Neuronal stem cell (in vitro differentiated cells): ENCODE data around the gene GPSM1. TPM values are rescaled to one million over a fixed set of nuclear protein-coding genes. Genes with fewer than 3 reads are reported as not detected.

ENCODE experiments used
- DNase-seq: peaks from one replicate; pipeline ENCODE4 v3.0.0-alpha.2; 2013; ENCODE audit warnings: low spot score
- H2AFZ ChIP-seq: one replicate; pipeline ENCODE4 v1.6.1; 2013; ENCODE audit warnings: mild to moderate bottlenecking, low read length, inconsistent platforms
- H2AK5ac ChIP-seq: 2 replicates; pipeline ENCODE4 v1.6.1; 2013; ENCODE audit warnings: low read depth, mild to moderate bottlenecking, inconsistent platforms, low read length, moderate library complexity, mixed read lengths
- H2BK120ac ChIP-seq: 2 replicates; pipeline ENCODE4 v1.6.1; 2013; ENCODE audit warnings: low read depth, mild to moderate bottlenecking, inconsistent platforms, low read length, moderate library complexity, mixed read lengths
- H2BK12ac ChIP-seq: one replicate; pipeline ENCODE4 v1.6.1; 2013; ENCODE audit warnings: low read length, inconsistent platforms
- H2BK15ac ChIP-seq: 2 replicates; pipeline ENCODE4 v1.6.1; 2013; ENCODE audit warnings: mild to moderate bottlenecking, low read length, inconsistent platforms, mixed read lengths
- H2BK5ac ChIP-seq: one replicate; pipeline ENCODE4 v1.6.1; 2013; ENCODE audit warnings: inconsistent platforms, mild to moderate bottlenecking, low read length, moderate library complexity
- H3K14ac ChIP-seq: one replicate; pipeline ENCODE4 v1.6.1; 2013; ENCODE audit warnings: low read length, inconsistent platforms
- H3K18ac ChIP-seq: 2 replicates; pipeline ENCODE4 v1.6.1; 2013; ENCODE audit warnings: low read length, inconsistent platforms
- H3K23ac ChIP-seq: 2 replicates; pipeline ENCODE4 v1.6.1; 2013; ENCODE audit warnings: low read depth, mild to moderate bottlenecking, mixed read lengths, low read length, inconsistent platforms; ENCODE audit not compliant: poor library complexity
- H3K27ac ChIP-seq: replicated peaks from 3 replicates; pipeline ENCODE4 v1.5.1; 2013; ENCODE audit warnings: low read length, inconsistent platforms
- H3K27me3 ChIP-seq, 3 experiments: 2 replicates each; pipeline ENCODE4 v1.6.1; 2013; ENCODE audit warnings: low read length in 3 of 3, mild to moderate bottlenecking in 2 of 3, inconsistent platforms in 1 of 3, low read depth in 1 of 3, mixed read lengths in 1 of 3, moderate library complexity in 1 of 3; ENCODE audit not compliant: control insufficient read depth in 3 of 3, insufficient read depth in 3 of 3
- H3K36me3 ChIP-seq, 2 donors: replicated peaks in 1 of 2; 2 replicates each; pipeline ENCODE4 v1.6.1; 2013; ENCODE audit warnings: low read length in 2 of 2; ENCODE audit not compliant: control insufficient read depth in 2 of 2, insufficient read depth in 2 of 2
- H3K4ac ChIP-seq: 2 replicates; pipeline ENCODE4 v1.6.1; 2013; ENCODE audit warnings: inconsistent platforms, mild to moderate bottlenecking, low read length, moderate library complexity
- H3K4me1 ChIP-seq, 2 donors: 1 replicate in 1 of 2; 2 replicates in 1 of 2; pipeline ENCODE4 v1.6.1; 2013; ENCODE audit warnings: low read length in 2 of 2, low read depth in 1 of 2; ENCODE audit not compliant: control insufficient read depth in 2 of 2, insufficient read depth in 1 of 2
- H3K4me2 ChIP-seq: one replicate; pipeline ENCODE4 v1.6.1; 2013; ENCODE audit warnings: mild to moderate bottlenecking, low read length, inconsistent platforms; ENCODE audit not compliant: insufficient read depth, poor library complexity, severe bottlenecking
- H3K4me3 ChIP-seq, 2 donors: 2 replicates each; pipeline ENCODE4 v1.5.1; 2013; ENCODE audit warnings: low read length in 2 of 2, mild to moderate bottlenecking in 2 of 2, inconsistent platforms in 1 of 2, moderate library complexity in 1 of 2
- H3K79me1 ChIP-seq: one replicate; pipeline ENCODE4 v1.6.1; 2013; ENCODE audit warnings: low read depth, mild to moderate bottlenecking, inconsistent platforms, low read length, moderate library complexity
- H3K9ac ChIP-seq: one replicate; pipeline ENCODE4 v1.6.1; 2013; ENCODE audit warnings: mild to moderate bottlenecking, low read depth, low read length, inconsistent platforms; ENCODE audit not compliant: poor library complexity
- H3K9me3 ChIP-seq, 2 donors: replicated peaks in 1 of 2; 2 replicates each; pipeline versions ENCODE3 to v1.6.1; 2013; ENCODE audit warnings: low read length in 2 of 2, mild to moderate bottlenecking in 2 of 2, inconsistent platforms in 1 of 2, low read depth in 1 of 2, mixed read lengths in 1 of 2, moderate library complexity in 1 of 2; ENCODE audit not compliant: control insufficient read depth in 2 of 2, insufficient read depth in 1 of 2
- H4K8ac ChIP-seq: one replicate; pipeline ENCODE4 v1.6.1; 2013; ENCODE audit warnings: low read depth, mild to moderate bottlenecking, inconsistent platforms, low read length, moderate library complexity
- H4K91ac ChIP-seq: one replicate; pipeline ENCODE4 v1.6.1; 2013; ENCODE audit warnings: low read length, low read depth, mild to moderate bottlenecking, inconsistent platforms; ENCODE audit not compliant: poor library complexity
- WGBS, 2 donors: extraction: QIAGEN DNeasy Blood & Tissue Kit; methylation state at CpG; one replicate each; pipeline ENCODE4 v1.1.7; 2013; ENCODE audit warnings: missing lambda C conversion rate in 2 of 2, mixed read lengths in 1 of 2; ENCODE audit not compliant: insufficient read length in 2 of 2, insufficient replicate concordance in 1 of 2; ENCODE audit errors: extremely low coverage in 2 of 2; 5-methylcytosine and 5-hydroxymethylcytosine counted together
- polyA plus RNA-seq, 2 experiments: library from polyadenylated mRNA; stranded (reverse); fragments of 200-250 nt; gene quantifications; one replicate each; pipeline ENCODE4 v1.2.3, GENCODE V29; 2013

The GPSM1 gene
- polyA plus RNA-seq (2013, experiment 1 of 2) = 37.4 TPM
- polyA plus RNA-seq (2013, experiment 2 of 2) = 37.2 TPM

GRCh38 chr9:136327304-136327974, at the start of gene GPSM1:
Gene GPSM1, plus strand, starts transcription at chr9:136327539. Its CDS starts 157 bp downstream, at chr9:136327696.
- Histone ChIP-seq H3K9me3 (no peaks in the 10 kb centered on the region), H3K4ac (peak within 1 kb of the TSS; percentile 93), H3K4me2 (peak within 1 kb of the TSS; percentile 88), H2BK5ac (peak within 1 kb of the TSS; percentile 69), H3K79me1 (peaks cover 35% of the 10 kb centered on the region), H3K23ac (peak within 1 kb of the TSS; percentile 97), H3K18ac (peak within 1 kb of the TSS; percentile 98), H3K4me3 (peak within 1 kb of the TSS; percentile 88 to 92), H3K27me3 (no peaks in the 10 kb centered on the region), H3K4me1 (peaks cover 24 to 37% of the 10 kb centered on the region in 2 donors), H4K8ac (no peak within 1 kb of the TSS), H3K9ac (peak within 1 kb of the TSS; percentile 93), H3K14ac (no peak within 1 kb of the TSS), H4K91ac (no peak within 1 kb of the TSS), H2BK15ac (peak within 1 kb of the TSS; percentile 83), H3K27ac (peak within 1 kb of the TSS; percentile 66), H2BK120ac (peak within 1 kb of the TSS; percentile 29), H2BK12ac (peak within 1 kb of the TSS; percentile 87), H3K36me3 (peaks cover 2 to 9% of the 10 kb centered on the region in 2 donors), H2AFZ (peak within 1 kb of the TSS; percentile 84), H2AK5ac (peak within 1 kb of the TSS; percentile 99)
- WGBS, 2 donors = no CpG with 5 or more reads among the region's 88 CpGs
- no peak for DNase-seq

GRCh38 chr9:136277746-136278145, 49.6 kb upstream of the GPSM1 start:
- peak overlapping the region; percentile 50 for H3K14ac ChIP-seq
- no peak overlapping the region for H4K91ac ChIP-seq
- no peak overlapping the region for H3K9ac ChIP-seq
- no peak overlapping the region for H2BK120ac ChIP-seq
- H3K23ac ChIP-seq = peak overlapping the region; percentile 49
- H3K4me3 ChIP-seq = no peak overlapping the region
- H3K27me3 ChIP-seq = peaks cover 0 to 90% (median 0%) of the 10 kb centered on the region in 3 experiments
- no CpG with 5 or more reads among the region's 14 CpGs for WGBS, 2 donors
- peaks cover 3% of the 10 kb centered on the region for H3K79me1 ChIP-seq
- H3K4me2 ChIP-seq = no peak overlapping the region
- peak overlapping the region; percentile 16 for H2BK12ac ChIP-seq
- no peak overlapping the region for H3K4ac ChIP-seq
- no peak overlapping the region for H2BK5ac ChIP-seq
- no peak for DNase-seq
- H3K18ac ChIP-seq = peak overlapping the region; percentile 54
- peaks cover 0 to 6% of the 10 kb centered on the region in 2 donors for H3K4me1 ChIP-seq
- H2AFZ ChIP-seq = no peak overlapping the region
- no peak overlapping the region for H4K8ac ChIP-seq
- H3K27ac ChIP-seq = no peak overlapping the region
- peak overlapping the region; percentile 31 for H2BK15ac ChIP-seq
- no peaks in the 10 kb centered on the region for H3K36me3 ChIP-seq
- H3K9me3 ChIP-seq = peaks cover 0 to 3% of the 10 kb centered on the region in 2 donors
- no peak overlapping the region for H2AK5ac ChIP-seq

- peaks cover 0 to 6% of the 10 kb centered on the region in 2 donors for H3K4me1 ChIP-seq
- H4K91ac ChIP-seq = no peak overlapping the region
- no CpG with 5 or more reads among the region's 9 CpGs for WGBS, 2 donors
- H2BK15ac ChIP-seq = peak overlapping the region; percentile 31
- H3K4me2 ChIP-seq = no peak overlapping the region
- no peak for DNase-seq
- H2AFZ ChIP-seq = no peak overlapping the region
- no peak overlapping the region for H3K4me3 ChIP-seq
- no peak overlapping the region for H2BK120ac ChIP-seq
- H3K79me1 ChIP-seq = peaks cover 3% of the 10 kb centered on the region
- no peak overlapping the region for H3K14ac ChIP-seq
- H2BK5ac ChIP-seq = no peak overlapping the region
- peak overlapping the region; percentile 60 for H2AK5ac ChIP-seq
- no peaks in the 10 kb centered on the region for H3K36me3 ChIP-seq
- H3K27me3 ChIP-seq = peaks cover 0 to 86% (median 0%) of the 10 kb centered on the region in 3 experiments
- H2BK12ac ChIP-seq = no peak overlapping the region
- H3K18ac ChIP-seq = peak overlapping the region; percentile 32
- H3K23ac ChIP-seq = peak overlapping the region; percentile 27
- no peak overlapping the region for H4K8ac ChIP-seq
- H3K9ac ChIP-seq = peak overlapping the region; percentile 15
- H3K27ac ChIP-seq = no peak overlapping the region
- no peak overlapping the region for H3K4ac ChIP-seq
- H3K9me3 ChIP-seq = peaks cover 0 to 3% of the 10 kb centered on the region in 2 donors
Measured at GRCh38 chr9:136278221-136278620, 49.1 kb upstream of the GPSM1 start.

GRCh38 chr9:136278894-136279293, 48.4 kb upstream of the GPSM1 start:
- DNase-seq = no peak
- no CpG with 5 or more reads among the region's 1 CpG for WGBS, 2 donors

More at GRCh38 chr9:136278894-136279293, 48.4 kb upstream of the GPSM1 start:
- no peak overlapping the region for H4K91ac ChIP-seq
- peaks cover 0 to 3% of the 10 kb centered on the region in 2 donors for H3K9me3 ChIP-seq
- H2BK120ac ChIP-seq = no peak overlapping the region
- peaks cover 3% of the 10 kb centered on the region for H3K79me1 ChIP-seq
- H2AFZ ChIP-seq = no peak overlapping the region
- no peak overlapping the region for H2BK15ac ChIP-seq
- no peak overlapping the region for H3K9ac ChIP-seq
- H3K36me3 ChIP-seq = no peaks in the 10 kb centered on the region
- no peak overlapping the region for H3K27ac ChIP-seq
- no peak overlapping the region for H3K4me2 ChIP-seq
- no peak overlapping the region for H2BK12ac ChIP-seq
- H3K27me3 ChIP-seq = peaks cover 0 to 79% (median 0%) of the 10 kb centered on the region in 3 experiments
- H2BK5ac ChIP-seq = no peak overlapping the region
- no peak overlapping the region for H4K8ac ChIP-seq
- H3K18ac ChIP-seq = no peak overlapping the region
- H3K14ac ChIP-seq = no peak overlapping the region
- no peak overlapping the region for H3K4ac ChIP-seq
- no peak overlapping the region for H3K4me3 ChIP-seq
- peaks cover 0 to 8% of the 10 kb centered on the region in 2 donors for H3K4me1 ChIP-seq
- H3K23ac ChIP-seq = no peak overlapping the region
- H2AK5ac ChIP-seq = no peak overlapping the region
